Cardiac fibroblast (primary cell): ENCODE data around the gene USP24.

Experiments used
- DNase-seq, 2 donors: peaks; one replicate each; pipeline versions ENCODE4 v3.0.0 to v3.0.0-alpha.2; 2010; ENCODE audit warnings: low read depth in 2 of 2
- H3K4me3 ChIP-seq, 2 donors: replicated peaks in 1 of 2; 1 replicate in 1 of 2; 2 replicates in 1 of 2; pipeline ENCODE4 v1.5.1; 2011; ENCODE audit warnings: low read depth in 2 of 2, low read length in 2 of 2, mild to moderate bottlenecking in 2 of 2, moderate library complexity in 1 of 2
- TF ChIP-seq, protein P1 (sequence below): IDR thresholded peaks from one replicate; pipeline ENCODE4 v1.5.1; 2011; ENCODE audit warnings: low read depth, mild to moderate bottlenecking, low read length, inconsistent platforms

Gene USP24

DNA sequence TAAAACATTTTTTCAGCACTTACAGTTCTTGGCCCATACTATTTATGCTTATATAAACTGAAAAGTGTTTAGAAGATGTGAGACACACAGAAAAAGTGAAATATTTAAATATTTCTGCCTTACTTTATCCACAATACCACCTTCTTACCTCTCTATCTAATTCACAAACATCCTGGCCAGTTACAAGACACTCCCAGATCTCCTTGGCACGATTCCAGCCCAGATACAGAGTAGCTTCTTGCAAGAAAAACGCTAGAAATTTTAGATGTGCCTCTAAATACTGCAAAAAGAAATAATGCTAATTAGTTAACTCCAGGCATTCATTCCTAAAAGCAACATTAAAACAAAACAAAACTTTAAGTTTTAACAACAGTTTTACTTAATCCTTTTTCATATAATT is 68.4 kb downstream of the USP24 start:
- H3K4me3 ChIP-seq, result no peak overlapping the region
- TF ChIP-seq, protein P1, sequence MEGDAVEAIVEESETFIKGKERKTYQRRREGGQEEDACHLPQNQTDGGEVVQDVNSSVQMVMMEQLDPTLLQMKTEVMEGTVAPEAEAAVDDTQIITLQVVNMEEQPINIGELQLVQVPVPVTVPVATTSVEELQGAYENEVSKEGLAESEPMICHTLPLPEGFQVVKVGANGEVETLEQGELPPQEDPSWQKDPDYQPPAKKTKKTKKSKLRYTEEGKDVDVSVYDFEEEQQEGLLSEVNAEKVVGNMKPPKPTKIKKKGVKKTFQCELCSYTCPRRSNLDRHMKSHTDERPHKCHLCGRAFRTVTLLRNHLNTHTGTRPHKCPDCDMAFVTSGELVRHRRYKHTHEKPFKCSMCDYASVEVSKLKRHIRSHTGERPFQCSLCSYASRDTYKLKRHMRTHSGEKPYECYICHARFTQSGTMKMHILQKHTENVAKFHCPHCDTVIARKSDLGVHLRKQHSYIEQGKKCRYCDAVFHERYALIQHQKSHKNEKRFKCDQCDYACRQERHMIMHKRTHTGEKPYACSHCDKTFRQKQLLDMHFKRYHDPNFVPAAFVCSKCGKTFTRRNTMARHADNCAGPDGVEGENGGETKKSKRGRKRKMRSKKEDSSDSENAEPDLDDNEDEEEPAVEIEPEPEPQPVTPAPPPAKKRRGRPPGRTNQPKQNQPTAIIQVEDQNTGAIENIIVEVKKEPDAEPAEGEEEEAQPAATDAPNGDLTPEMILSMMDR, result no peak

DNA sequence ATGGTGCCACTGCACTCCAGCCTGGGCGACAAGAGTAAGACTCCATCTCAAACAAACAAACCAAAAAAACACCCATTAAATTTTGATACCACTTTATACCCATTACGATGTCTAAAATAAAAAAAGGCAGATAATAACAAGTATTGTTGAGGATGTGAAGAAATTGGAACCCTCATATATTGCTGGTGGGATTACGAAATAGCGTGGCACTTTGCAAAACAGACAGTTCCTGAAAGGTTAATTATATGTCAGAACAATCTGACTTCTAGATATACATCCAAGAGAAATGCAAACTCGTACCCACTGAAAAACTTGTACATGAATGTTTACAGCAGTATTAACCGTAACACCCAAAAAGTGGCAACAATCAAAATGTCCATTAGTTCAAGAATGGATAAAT is 70.3 kb downstream of the USP24 start:
- TF ChIP-seq, protein P1, result no peak
- DNase-seq, result no peak
- H3K4me3 ChIP-seq, result no peak overlapping the region

More for the DNA sequence above, 68.4 kb downstream of the USP24 start:
- peak; percentile 24 to 27 for DNase-seq

DNA sequence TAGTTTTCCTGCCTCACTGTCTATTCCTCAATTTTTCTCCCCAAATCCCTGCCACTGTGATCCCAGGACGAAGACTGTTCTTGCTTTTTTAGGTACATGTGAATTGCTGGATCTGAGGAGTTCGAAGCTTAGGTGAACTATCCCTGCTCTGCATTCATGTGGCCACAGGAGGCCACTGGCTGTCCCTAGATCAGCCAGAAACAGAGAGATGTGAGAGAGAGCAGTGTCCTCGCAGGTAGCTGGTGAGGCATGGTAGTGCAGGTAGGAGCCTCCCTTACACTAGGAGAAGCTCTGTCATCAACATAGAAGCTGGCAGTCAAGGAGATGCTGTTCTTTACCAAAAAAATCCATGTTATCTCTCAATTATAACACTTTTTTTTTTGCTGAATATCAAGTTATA is 71.5 kb downstream of the USP24 start:
- TF ChIP-seq, protein P1, result no peak
- no peak for DNase-seq
- H3K4me3 ChIP-seq, result no peak overlapping the region

DNA sequence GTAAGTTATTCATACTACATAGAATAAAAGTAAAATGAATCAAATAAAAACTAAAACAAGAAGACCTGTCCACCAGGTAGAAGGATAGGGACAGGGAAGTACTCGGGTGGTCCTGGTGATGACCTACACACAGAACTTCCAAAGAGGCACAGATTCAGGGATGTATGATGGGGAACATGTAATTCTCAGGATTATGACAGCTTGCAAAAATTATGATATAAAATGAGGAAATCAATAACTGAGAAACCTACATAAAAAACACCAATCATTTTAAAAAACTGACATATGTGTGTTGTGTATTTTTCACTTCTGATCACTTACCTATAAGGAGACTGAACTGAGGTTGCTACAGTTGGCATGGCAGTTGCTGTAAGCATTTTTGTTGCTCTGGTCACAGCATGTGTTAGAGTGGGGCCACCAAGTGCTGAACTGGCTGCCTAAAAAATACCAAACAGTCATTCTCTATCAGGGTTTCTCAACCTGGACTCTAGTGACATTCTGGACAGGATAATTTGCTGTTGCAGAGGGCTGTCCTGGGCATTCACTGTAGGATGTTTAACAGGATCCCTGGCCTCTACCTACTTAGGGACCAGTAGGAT is 73.8 kb downstream of the USP24 start:
- no peak overlapping the region for H3K4me3 ChIP-seq
- TF ChIP-seq, protein P1, result no peak
- no peak for DNase-seq

DNA sequence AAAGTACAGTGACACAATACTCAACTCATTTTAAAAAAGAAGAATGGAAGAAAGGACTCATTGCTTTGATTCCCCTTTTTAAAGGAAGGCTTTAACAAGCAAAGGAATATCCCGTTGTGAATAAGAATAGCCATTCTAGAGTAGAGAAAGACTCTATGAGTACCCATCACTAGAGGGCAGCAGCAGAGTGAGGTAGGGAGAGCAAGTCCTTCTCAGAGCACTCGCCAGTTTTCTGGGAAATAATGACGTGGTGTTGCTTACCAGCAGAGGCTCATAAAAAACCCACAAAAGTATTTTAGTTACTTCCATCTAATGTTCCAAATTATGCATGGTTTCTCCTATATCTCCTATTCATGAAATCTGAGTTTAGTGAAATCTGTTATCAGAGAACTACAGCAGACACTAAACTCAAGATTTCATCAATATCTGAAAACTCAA is 74.6 kb downstream of the USP24 start:
- TF ChIP-seq, protein P1, result peak; percentile 84
- peak; percentile 92 to 93 for DNase-seq

DNA sequence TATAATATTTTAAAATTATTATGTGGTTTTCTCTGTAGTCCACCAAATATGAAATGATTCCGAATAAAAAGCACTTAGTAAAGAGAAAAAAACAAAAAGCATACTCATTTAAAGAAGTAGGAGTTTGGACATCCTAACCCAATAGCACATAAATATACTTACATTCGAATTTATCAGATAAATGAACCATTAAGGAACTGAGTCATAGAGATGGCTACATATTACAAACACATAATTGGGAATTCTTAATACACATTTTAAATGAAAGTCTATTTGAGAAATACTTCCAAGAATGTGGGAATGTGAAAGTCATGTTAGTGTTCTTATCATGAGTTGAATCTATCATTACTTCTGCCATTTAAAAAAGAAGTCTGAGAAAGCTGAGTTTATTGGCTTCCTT is 75.0 kb downstream of the USP24 start:
- TF ChIP-seq, protein P1, result no peak
- no peak for DNase-seq

More for the DNA sequence above, 74.6 kb downstream of the USP24 start:
- H3K4me3 ChIP-seq, result no peak overlapping the region

DNA sequence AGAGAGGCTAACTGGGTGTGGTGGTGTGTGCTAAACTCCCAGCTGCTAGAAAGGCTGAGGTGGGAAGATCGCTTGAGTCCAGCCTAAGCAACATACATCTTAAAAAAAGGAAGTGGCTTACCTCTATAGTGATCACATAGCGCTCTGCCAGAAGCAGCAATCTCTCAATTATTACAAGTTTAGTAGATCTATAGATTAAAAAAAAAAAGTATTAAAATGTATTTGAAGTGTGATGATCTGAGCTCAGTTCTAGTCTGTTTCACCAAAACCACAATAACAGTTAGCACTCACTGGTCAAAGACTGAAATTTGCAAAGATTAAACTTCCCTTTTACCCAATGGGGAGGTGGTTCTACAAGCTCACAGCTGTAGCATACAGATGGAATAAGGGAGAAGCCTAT is 76.3 kb downstream of the USP24 start:
- no peak overlapping the region for H3K4me3 ChIP-seq
- TF ChIP-seq, protein P1, result no peak
- no peak for DNase-seq

More for the DNA sequence above, 75.0 kb downstream of the USP24 start:
- H3K4me3 ChIP-seq, result no peak overlapping the region
